Hepatocyte (in vitro differentiated cells): Measurements from ENCODE around the gene YTHDF2. TPM values are rescaled to one million over a fixed set of nuclear protein-coding genes. Genes with fewer than 3 reads are reported as not detected.

ENCODE experiments used
- DNase-seq: peaks from one replicate; pipeline ENCODE4 v3.0.0-alpha.2; 2016; ENCODE audit warnings: low spot score
- H2AFZ ChIP-seq: fragments of 200-600 bp; sonication (generic); 2 replicates; pipeline ENCODE4 v1.6.0; 2016; ENCODE audit warnings: antibody characterized with exemption, mild to moderate bottlenecking
- H3K27ac ChIP-seq: fragments of 200-600 bp; sonication (generic); 2 replicates; pipeline ENCODE4 v1.5.1; 2016; ENCODE audit warnings: mild to moderate bottlenecking
- H3K27me3 ChIP-seq: fragments of 200-600 bp; sonication (generic); 2 replicates; pipeline ENCODE4 v1.6.1; 2016
- H3K36me3 ChIP-seq: fragments of 200-600 bp; sonication (generic); replicated peaks from 2 replicates; pipeline ENCODE4 v1.5.1; 2016; ENCODE audit warnings: low read depth; ENCODE audit not compliant: insufficient read depth
- H3K4me1 ChIP-seq: fragments of 200-600 bp; sonication (generic); 2 replicates; pipeline ENCODE4 v1.5.1; 2016; ENCODE audit warnings: mild to moderate bottlenecking, moderate library complexity; ENCODE audit not compliant: insufficient read depth
- H3K4me2 ChIP-seq: fragments of 200-600 bp; sonication (generic); 2 replicates; pipeline ENCODE4 v1.6.0; 2016
- H3K4me3 ChIP-seq: fragments of 200-600 bp; sonication (generic); 2 replicates; pipeline ENCODE4 v1.5.1; 2016; ENCODE audit warnings: mild to moderate bottlenecking
- H3K79me2 ChIP-seq: fragments of 200-600 bp; sonication (generic); 2 replicates; pipeline ENCODE4 v1.6.0; 2017; ENCODE audit warnings: mild to moderate bottlenecking
- H3K9me2 ChIP-seq: fragments of 200-600 bp; sonication (generic); replicated peaks from 2 replicates; pipeline ENCODE4 v1.6.0; 2017; ENCODE audit warnings: mild to moderate bottlenecking; ENCODE audit not compliant: insufficient read depth
- H3K9me3 ChIP-seq: fragments of 200-600 bp; sonication (generic); 2 replicates; pipeline ENCODE4 v1.5.1; 2016; ENCODE audit warnings: low read depth, mild to moderate bottlenecking
- H4K20me1 ChIP-seq: fragments of 200-600 bp; sonication (generic); 2 replicates; pipeline ENCODE4 v1.6.0; 2016; ENCODE audit warnings: mild to moderate bottlenecking; ENCODE audit not compliant: insufficient read depth, poor library complexity, severe bottlenecking
- EZH2 ChIP-seq: fragments of 200-600 bp; sonication (generic); IDR thresholded peaks from 2 replicates; pipeline ENCODE4 v1.6.1; 2016; ENCODE audit warnings: antibody characterized with exemption, mild to moderate bottlenecking, borderline replicate concordance
- EZH2phosphoT487 ChIP-seq: fragments of 200-600 bp; sonication (generic); IDR thresholded peaks from one replicate; pipeline ENCODE4 v1.6.1; 2018; ENCODE audit warnings: antibody characterized with exemption, mild to moderate bottlenecking, low read depth, moderate library complexity; ENCODE audit not compliant: unreplicated experiment, severe bottlenecking
- WGBS: methylation state at CpG from one replicate; pipeline ENCODE4 v1.1.6; 2016; ENCODE audit warnings: low lambda C conversion rate; ENCODE audit errors: missing lambda C conversion rate; 5-methylcytosine and 5-hydroxymethylcytosine counted together
- polyA plus RNA-seq: library from polyadenylated mRNA; unstranded; fragments of >200 nt; fragmentation: Nextera tagmentation; extraction: Ambion mirVana; gene quantifications from 2 replicates; pipeline ENCODE4 v1.2.1, GENCODE V29; 2016
- total RNA-seq: library from RNA; depleted of rRNA; stranded (reverse); fragments of >200 nt; gene quantifications from 2 replicates; pipeline ENCODE4 v1.2.3, GENCODE V29; 2014
- TF ChIP-seq, protein P1 (sequence below): fragments of 200-600 bp; sonication (generic); IDR thresholded peaks from 2 replicates; pipeline ENCODE4 v1.5.1; 2016; ENCODE audit warnings: antibody characterized with exemption, mild to moderate bottlenecking; ENCODE audit not compliant: poor library complexity

YTHDF2 gene
- total and polyA plus RNA-seq, 2 experiments from 2014 or later: 71.9 to 83.3 TPM

DNA sequence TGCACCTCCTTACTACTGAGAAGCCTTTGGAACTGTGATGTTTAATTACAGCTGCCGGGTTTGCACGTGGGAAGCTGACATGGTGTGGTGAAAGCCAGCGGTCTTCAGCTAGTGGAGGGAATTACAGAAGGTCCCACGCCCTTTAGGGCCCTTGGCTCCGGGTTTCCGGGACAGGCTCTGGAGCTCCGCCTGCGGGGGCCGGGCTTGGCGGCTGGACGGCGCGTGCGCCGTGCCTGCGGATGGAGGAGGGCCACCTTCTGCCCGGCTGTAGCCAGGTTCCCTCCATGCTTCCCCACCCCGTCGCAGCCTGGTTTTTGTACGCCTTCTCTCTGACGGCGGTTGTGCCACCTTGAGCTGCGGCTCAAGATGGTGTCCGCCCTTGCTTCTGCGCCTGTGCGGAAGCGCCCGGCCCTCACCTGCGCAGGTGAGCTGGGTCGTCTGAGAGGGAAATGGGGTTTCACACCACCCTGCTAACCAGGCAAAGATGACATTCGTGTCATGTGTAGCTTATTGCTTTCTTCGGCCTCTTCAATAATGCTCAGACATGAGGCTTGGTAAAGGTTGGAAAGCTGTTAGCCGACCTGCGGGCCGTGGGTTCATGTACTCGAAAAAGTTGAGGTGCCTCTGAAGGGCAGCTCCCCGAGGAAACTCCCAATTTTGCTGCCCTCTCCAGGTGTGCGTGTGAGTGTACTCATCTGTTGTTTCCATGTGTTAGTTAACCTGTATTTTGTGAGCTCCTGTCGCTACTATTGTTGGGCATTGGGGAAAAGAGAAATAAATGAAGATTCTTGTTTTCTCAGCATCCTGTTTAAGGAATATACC, 38.6 kb downstream of the YTHDF2 start:
- Histone ChIP-seq H3K79me2 (peaks cover 8% of the 10 kb centered on the region), H3K9me2 (no peaks in the 10 kb centered on the region), H3K9me3 (no peaks in the 10 kb centered on the region), H3K4me1 (no peaks in the 10 kb centered on the region), H3K4me3 (no peak overlapping the region), H3K27me3 (no peaks in the 10 kb centered on the region), H2AFZ (no peak overlapping the region), H4K20me1 (peaks cover 16% of the 10 kb centered on the region), H3K4me2 (no peak overlapping the region), H3K27ac (no peak overlapping the region), H3K36me3 (no peaks in the 10 kb centered on the region)
- no peak for TF ChIP-seq EZH2phosphoT487
- TF ChIP-seq, protein P1, sequence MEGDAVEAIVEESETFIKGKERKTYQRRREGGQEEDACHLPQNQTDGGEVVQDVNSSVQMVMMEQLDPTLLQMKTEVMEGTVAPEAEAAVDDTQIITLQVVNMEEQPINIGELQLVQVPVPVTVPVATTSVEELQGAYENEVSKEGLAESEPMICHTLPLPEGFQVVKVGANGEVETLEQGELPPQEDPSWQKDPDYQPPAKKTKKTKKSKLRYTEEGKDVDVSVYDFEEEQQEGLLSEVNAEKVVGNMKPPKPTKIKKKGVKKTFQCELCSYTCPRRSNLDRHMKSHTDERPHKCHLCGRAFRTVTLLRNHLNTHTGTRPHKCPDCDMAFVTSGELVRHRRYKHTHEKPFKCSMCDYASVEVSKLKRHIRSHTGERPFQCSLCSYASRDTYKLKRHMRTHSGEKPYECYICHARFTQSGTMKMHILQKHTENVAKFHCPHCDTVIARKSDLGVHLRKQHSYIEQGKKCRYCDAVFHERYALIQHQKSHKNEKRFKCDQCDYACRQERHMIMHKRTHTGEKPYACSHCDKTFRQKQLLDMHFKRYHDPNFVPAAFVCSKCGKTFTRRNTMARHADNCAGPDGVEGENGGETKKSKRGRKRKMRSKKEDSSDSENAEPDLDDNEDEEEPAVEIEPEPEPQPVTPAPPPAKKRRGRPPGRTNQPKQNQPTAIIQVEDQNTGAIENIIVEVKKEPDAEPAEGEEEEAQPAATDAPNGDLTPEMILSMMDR: no peak
- peak; percentile 30 for DNase-seq
- WGBS: 88% methylated on average over 39 of the region's 39 CpGs

DNA sequence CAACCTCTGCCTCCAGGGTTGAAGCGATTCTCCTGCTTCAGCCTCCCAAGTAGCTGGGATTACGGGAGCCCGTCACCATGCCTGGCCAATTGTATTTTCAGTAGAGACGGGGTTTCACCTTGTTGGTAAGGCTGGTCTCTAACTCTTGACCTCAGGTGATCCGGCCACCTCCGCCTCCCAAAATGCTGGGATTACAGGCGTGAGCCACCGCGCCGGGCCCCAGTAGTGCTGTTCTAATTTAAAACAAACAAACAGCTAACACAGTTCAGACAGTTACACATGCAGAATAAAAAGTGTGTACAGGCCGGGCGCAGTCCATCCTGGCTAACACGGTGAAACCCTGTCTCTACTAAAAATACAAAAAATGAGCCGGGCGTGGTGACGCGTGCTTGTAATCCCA, 39.6 kb downstream of the YTHDF2 start:
- H3K27me3 ChIP-seq: no peaks in the 10 kb centered on the region
- H4K20me1 ChIP-seq: peaks cover 6% of the 10 kb centered on the region
- no peaks in the 10 kb centered on the region for H3K36me3 ChIP-seq
- TF ChIP-seq, protein P1: no peak
- no peak for TF ChIP-seq EZH2
- no peak for TF ChIP-seq EZH2phosphoT487
- WGBS: 97% methylated on average over 17 of the region's 17 CpGs
- H2AFZ ChIP-seq: no peak overlapping the region
- DNase-seq: no peak
- peaks cover 4% of the 10 kb centered on the region for H3K79me2 ChIP-seq
- H3K9me3 ChIP-seq: no peaks in the 10 kb centered on the region
- H3K4me3 ChIP-seq: no peak overlapping the region
- no peaks in the 10 kb centered on the region for H3K9me2 ChIP-seq
- H3K27ac ChIP-seq: no peak overlapping the region
- no peak overlapping the region for H3K4me2 ChIP-seq
- H3K4me1 ChIP-seq: no peaks in the 10 kb centered on the region

DNA sequence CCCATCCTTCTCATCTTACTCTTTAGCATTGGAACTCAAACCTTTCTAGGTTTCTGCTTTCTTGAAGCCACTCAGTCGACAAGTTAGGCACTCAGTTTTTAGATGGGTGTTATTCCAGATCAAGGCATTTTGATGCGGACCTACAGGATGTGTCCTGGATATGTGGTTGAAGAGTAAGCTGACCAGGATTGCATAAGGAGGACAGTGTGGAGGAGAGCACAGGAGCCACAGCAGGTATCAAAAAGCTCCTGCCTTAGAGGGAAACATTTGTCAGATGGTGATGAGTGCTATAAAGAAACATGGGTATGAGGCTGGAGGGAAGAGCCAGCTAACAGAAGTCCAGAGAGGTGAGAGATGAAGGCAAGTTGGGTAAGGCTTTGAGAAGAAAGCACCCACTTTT, 41.3 kb downstream of the YTHDF2 start:
- TF ChIP-seq, protein P1: no peak
- no peak for TF ChIP-seq EZH2
- no peak for TF ChIP-seq EZH2phosphoT487
- WGBS: 92% methylated on average over 2 of the region's 2 CpGs

More for the DNA sequence above, 41.3 kb downstream of the YTHDF2 start:
- no peaks in the 10 kb centered on the region for H3K79me2 ChIP-seq
- H3K27ac ChIP-seq: no peak overlapping the region
- no peaks in the 10 kb centered on the region for H4K20me1 ChIP-seq
- no peak overlapping the region for H3K4me3 ChIP-seq
- H3K9me3 ChIP-seq: no peaks in the 10 kb centered on the region
- no peak overlapping the region for H2AFZ ChIP-seq
- H3K36me3 ChIP-seq: no peaks in the 10 kb centered on the region
- no peaks in the 10 kb centered on the region for H3K9me2 ChIP-seq
- no peak overlapping the region for H3K4me2 ChIP-seq
- no peaks in the 10 kb centered on the region for H3K4me1 ChIP-seq
- H3K27me3 ChIP-seq: no peaks in the 10 kb centered on the region
- no peak for DNase-seq
